Jurkat, Clone E6-1 (cell line): Measurements from ENCODE around the gene TFDP1.

Experiments
- DNase-seq: peaks from one replicate; pipeline ENCODE4 v3.0.0-alpha.2; 2011; ENCODE audit warnings: low read depth, low spot score
- H3K4me3 ChIP-seq: 2 replicates; pipeline ENCODE4 v1.5.1; 2011; ENCODE audit warnings: mild to moderate bottlenecking, low read length, control low read depth, moderate library complexity

TFDP1 gene

DNA sequence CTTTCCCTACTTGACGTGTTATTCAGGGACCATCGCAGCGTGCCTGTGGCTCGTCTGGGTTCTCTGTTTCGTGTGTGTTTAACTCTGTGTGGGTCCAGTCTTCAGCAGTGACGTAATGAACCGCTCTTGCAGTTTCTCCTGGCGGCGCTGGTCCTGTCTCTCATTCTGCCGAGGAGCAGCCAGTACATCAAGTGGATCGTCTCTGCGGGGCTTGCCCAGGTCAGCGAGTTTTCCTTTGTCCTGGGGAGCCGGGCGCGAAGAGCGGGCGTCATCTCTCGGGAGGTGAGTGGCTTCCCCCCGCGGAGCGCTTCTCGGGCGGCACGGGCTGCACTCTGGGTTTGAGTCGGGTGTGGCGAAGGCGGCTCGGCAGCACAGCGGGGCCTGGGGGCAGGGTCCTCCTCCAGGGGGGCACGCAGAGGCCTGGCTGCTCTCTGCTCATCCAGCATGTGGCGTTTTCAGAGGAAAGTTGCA lies 36.3 kb upstream of the TFDP1 start:
- no peak overlapping the region for H3K4me3 ChIP-seq
- no peak for DNase-seq

DNA sequence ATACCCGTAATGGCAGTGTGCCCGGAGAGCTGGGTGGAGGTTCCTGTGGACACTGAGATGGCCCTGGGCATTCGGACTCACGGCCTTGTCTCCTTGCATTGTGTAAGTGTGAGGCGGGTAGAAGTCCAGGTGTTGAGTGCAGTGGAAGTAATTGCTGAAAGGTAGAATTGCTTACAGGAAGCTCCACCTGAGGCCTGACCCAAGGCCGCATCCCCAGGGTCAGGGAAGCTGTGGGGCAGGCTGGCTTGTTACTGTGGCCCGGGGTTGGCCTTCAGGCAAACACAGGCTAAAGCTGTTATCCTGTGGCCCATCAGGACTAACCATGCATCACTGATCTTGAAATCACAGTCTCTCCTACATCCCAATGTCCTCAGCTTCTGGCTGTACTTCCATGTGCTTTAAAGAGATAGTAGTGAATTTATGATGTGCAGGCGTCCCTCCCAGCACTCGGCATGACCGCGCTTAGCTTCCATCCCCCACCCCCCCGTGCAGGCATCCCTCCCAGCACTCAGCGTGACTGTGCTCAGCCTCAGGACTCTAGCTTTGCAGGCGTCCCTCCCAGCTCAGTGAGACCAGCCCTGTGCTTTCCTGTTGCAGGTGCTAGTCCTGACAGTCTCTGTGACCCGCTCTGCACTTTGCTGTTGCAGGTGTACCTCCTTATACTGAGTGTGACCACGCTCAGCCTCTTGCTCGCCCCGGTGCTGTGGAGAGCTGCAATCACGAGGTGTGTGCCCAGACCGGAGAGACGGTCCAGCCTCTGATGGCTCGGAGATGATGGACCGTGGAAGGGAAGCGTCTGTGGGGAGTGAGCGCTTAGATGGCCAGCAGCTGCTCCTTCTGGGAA lies 35.6 kb upstream of the TFDP1 start:
- no peak overlapping the region for H3K4me3 ChIP-seq
- no peak for DNase-seq

DNA sequence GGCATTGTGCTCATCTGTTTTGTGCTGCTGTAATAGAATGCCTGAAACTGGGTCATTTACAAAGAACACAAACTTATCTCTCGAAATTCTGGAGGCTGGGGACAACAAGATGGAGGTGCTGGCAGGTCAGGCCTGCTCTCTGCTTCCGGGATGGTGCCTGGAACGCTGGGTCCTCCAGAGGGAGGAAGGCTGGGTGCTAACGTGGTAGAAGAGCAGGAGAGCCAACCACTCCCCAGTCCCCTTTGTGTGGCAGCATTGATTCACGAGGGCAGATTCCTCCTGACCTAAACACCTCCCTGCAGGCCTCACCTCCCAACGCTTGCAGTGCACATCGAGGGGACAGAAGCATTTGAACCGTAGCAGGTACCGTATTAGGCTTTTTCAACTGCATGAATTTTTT lies 34.1 kb upstream of the TFDP1 start:
- DNase-seq, result no peak
- no peak overlapping the region for H3K4me3 ChIP-seq

DNA sequence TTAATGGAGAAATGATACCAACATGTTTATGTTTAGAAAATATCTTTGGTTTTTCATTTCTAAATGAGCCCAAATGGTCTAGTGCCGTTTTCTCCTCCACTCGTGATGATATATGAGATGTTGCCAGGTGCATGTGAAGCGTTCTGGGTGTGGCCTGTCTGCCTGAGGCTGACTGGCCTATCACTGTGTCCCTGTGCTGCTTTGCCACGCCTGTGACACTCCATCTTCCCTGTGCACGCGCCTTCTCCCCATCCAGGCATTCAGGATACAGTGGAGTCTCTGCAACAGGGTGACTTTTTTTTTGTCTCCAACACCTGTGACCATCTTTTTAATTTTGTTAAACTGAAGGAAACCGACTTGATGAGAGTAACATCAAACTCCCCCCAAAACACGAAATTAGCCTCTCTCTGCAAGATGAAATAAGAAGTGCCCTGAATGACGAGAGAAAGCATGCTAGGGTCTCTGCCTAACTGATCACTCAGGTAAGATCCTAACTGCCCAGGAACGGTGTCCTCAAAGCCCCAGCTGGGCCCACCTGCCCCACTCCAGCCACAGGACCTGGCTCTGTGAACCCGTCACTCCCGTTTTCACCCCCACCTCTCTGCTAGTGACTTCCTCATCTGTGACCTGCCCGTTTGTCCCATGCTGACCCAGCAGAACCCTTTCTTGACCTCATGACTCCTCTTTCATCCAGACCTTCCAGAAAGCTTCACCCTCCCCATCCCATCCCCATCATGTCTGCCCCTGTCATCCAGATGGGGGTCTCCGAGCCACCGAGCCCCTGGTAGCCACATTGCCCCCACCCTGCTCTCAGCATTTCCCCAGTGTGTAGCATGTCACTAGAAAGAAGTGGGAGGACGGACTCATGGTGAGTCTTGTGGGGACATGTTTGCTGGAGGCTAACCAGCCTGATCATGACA lies 33.2 kb upstream of the TFDP1 start:
- no peak overlapping the region for H3K4me3 ChIP-seq
- DNase-seq, result no peak

DNA sequence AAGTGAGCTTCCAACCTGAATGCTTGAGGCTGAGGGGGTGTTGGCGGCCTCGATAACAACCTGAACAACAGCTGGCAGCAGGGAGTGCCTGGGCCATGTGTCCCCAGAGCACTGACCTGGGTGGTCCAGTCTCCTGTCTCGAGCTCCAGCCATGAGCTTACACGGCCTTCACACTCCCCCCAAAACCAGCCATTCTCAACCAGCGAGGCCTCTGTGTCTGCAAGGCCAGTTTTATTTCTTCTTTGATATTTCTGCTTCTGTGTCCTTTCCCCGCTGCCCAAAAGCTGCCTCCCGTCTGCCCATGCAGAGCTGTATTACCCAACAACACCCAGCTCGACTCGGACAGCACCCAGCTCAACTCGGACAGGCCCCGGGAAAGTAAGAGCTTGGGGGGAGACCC lies 32.5 kb upstream of the TFDP1 start:
- no peak overlapping the region for H3K4me3 ChIP-seq
- DNase-seq, result no peak

DNA sequence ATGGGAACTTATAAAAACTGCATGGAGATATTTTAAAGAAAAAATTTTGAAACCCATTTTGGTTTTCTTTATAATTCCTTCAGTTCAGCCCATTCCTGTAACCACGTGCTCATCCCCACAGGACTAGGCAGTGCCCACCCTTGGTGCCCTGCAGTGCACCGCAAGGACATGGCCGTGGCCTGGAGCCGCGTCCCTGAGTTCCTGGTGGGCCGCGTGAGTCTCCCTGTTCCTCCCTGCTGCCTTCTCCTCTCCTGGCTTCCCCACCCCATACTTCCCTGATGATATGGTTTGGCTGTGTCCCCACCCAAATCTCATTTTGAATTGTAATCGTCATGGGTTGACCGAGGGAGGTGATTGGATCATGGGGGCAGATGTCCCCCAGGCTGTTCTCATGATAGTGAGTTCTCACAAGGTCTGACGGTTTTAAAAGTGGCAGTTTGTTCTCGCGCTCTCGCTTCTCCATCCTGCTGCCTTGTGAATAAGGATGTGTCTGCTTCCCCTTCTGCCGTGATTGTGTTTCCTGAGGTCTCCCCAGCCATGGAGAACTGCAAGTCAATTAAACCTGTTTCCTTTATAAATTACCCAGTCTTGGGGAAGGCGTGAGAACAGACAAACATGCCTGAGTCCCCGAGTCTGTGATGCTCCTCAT lies 31.6 kb upstream of the TFDP1 start:
- DNase-seq, result no peak
- no peak overlapping the region for H3K4me3 ChIP-seq

DNA sequence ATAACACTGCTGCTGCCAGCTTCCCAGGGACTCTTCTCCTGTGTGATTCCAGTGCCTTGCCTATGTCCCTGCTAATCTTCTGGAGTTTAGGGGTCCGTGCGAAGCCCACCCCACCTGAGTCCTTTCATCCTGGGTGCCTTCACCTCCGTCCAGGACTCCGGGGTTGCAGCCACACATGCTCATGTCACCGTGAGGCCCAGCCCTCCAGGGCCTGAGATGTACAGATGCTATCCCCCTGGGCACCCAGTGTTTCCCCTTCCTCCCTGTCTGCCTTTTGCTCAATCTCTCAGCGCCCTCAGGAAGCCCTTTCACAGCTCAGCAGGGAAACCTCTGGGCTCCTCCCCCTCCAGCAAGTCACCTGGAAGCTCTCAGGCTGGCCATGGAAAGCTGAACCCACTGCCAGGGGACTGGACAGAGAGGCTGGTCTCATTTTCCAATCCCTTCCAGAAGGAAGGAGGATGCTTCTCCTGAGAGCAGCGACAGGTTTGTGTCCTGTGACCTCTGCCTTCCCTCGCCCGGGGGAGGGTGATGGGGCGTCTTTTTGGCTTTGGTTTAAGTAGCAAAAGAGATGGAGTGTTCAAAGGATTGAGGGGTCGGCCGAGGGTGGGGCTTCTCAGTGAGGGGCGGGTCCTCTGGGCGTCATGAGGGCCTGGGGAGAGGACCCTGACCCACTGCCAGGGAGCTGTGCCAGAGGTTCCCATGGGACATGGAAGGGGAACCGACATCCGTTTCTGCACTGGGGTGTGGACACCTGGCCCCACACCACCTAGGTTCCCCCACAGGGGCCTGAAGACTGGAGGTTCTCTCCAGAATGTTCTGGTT lies 30.8 kb upstream of the TFDP1 start:
- H3K4me3 ChIP-seq, result no peak overlapping the region
- DNase-seq, result no peak

DNA sequence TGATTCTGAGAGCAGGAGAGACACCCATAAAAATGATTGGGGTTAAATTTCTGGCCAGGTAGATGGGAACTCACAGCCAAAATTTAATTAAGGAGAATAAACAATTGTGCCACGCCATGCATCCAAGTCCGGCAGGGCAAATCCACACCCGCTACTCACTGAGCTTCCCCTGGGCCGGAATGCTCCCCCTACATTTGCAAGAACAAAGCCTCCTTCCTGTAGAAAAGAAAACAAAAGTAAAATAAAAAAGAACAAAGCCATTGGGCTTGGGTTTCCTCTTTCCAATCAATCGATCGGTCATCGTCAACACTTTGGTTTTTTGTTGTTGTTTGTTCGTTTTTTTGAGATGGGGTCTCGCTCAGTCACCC lies 30.2 kb upstream of the TFDP1 start:
- no peak overlapping the region for H3K4me3 ChIP-seq
- DNase-seq, result no peak

DNA sequence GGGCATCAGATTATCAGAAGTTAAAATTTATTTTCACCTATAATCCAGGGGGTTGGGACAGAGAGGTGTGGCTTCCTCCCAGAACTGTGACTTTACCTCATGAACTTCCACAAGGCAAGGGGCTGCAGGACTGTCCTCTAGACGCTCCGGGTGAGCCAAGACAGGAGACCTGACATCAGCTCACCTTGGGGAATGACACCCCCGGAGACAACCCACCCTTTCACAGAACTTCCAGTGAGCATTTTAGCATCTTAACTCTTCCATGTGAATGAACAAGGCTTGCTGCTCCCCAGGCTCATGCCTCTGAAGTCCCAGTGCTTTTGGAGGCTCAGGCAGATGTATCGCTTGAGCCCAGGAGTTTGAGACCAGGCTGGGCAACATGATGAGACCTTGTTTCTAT lies 29.4 kb upstream of the TFDP1 start:
- H3K4me3 ChIP-seq, result no peak overlapping the region
- DNase-seq, result no peak

DNA sequence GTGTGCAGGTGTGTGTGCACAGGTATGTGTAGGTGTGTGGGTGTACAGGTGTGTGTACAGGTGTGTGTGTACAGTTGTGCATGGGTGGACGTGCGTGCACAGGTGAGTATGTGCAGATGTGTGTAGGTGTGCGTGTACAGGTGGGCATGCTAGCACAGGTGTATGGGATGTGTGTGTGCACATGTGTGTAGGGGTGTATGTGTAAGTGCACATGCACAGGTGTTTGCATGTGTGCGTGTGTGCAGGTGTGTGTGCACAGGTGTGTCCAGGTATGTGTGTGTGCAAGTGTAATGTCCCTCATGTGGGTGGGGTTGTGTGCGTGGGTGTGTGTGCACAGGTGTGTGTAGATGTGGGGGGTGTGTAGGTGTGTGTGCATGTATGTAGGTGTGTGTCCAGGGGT lies 27.5 kb upstream of the TFDP1 start:
- no peak overlapping the region for H3K4me3 ChIP-seq
- DNase-seq, result no peak

DNA sequence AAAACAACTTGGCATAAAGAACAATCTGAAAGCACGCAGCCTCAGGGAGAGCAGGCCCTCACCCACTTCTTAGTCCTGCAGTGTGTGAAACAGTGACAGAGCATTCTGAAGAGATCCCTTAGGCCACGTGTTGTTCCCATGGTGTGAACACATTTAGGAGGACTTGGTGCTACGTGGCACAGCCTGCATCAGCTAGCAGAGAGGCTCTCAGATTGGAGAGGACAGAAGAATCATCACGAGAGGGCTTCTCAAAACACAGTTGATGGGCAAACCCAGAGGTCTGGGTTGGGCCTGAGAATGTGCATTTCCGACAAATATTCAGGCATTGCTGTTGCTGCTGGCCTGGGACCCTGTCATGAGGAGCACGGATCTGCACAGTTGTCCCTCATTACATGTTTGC lies 26.1 kb upstream of the TFDP1 start:
- DNase-seq, result no peak
- H3K4me3 ChIP-seq, result no peak overlapping the region

DNA sequence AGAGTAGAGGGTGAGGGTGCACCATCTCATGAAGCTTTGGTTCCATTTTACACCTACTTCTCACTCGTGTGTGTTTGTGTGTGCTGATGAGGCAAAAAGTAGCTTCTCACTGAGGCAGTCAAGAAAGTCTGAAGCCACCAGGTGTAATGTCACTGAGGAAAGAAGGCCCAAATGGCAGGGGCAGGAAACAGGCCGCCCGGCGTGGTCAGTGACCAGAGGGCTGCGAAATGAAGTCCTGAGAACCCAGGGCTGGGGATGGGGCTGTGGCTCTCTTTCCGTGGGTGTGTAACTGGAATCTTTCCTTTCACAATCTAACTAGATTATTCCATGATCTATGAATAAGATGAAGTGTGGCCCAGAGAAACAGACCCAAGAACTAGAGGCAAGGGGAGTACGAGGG lies 25.5 kb upstream of the TFDP1 start:
- no peak for DNase-seq
- no peak overlapping the region for H3K4me3 ChIP-seq

DNA sequence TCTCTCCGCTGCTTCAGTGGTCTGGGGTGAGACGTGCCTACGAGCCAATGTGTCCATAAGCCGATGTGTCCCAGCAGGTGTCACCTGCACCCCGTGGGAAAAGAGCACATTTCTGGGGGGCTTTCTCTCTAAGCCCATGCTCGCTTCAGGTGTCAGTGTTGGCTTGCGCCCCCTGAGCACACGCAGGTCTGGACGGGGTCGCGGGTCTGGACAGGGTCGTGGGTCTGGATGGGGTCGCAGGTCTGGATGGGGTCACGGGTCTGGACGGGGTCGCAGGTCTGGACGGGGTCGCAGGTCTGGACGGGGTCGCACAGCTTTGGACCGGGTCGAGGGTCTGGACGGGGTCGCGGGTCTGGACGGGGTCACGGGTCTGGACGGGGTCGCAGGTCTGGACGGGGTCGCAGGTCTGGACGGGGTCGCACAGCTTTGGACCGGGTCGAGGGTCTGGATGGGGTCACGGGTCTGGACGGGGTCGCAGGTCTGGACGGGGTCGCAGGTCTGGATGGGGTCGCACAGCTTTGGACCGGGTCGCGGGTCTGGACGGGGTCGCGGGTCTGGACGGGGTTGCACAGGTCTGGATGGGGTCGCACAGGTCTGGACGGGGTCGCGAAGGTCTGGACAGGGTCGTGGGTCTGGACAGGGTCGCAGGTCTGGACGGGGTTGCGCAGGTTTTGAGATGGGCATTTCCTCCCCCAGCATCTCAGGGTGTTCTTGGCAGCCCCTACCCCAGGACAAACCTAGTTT lies 24.5 kb upstream of the TFDP1 start:
- DNase-seq, result no peak
- no peak overlapping the region for H3K4me3 ChIP-seq

DNA sequence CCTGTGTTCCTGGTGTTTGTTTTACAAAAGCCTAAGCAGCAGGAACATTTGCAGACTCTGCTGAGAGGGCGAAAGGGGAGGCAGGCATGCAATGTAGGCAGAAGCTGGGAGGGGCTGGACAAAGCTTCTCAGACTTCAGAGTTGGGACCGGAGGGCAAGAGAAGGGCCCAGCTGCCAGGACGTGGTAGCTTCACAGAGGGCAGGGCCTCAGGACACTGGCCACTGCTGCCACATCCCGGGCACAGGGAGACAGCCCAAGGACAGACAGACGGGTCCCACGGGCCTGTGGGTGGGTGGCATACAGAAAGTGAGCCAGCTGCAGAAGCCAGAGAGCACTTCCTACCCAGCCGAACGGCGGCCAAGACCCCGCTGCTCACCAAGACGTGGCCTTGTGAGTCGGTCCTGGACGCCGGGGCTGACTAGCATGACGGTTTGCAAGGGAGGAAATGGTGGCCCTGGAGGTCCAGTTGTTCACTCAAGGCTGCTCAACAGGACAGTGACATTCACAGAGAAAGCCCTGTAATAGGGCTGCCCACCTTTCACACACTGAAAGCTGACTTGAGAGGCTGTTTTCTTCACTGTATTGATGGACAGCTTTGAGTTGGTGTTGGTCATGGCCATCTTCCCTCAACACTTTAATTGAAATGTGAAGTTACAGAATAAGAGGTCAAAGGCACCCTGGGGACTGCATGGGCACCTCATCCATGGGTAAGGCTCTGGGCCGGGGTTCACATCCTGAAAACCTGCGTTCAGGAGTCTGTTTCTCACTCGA lies 23.7 kb upstream of the TFDP1 start:
- DNase-seq, result no peak
- H3K4me3 ChIP-seq, result no peak overlapping the region

DNA sequence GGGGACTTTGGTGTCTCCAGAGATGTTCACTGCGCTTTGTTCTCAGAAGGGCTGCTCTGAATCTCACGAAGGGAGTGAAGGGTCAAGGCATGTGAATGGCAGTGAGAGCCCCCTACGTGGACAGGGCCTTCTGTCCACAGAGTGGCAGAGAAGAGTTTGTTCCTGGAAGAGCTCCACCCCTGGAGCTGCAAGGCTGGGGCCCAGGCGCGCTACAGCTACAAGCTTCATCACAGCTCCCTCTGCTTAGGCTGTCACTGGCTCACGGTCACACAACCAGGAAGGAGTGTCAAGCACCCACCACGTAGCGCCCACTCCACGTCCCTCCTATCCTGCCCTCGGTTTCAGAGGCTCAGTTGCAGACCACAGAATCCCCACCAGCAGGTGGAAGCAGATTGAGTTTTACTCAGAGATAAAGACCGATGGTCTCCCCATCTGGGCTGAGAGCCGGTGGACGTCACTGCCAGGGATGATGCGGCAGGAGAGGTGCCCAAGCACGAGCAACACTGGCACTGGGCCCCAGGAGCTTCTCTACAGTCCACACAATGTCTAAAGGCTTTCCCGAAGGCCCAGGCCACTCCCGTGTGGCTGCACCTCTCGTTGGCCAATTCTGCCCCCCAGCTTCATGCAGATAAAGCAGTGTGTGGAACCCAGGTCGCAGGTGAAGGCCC lies 23.0 kb upstream of the TFDP1 start:
- H3K4me3 ChIP-seq, result no peak overlapping the region
- DNase-seq, result no peak

DNA sequence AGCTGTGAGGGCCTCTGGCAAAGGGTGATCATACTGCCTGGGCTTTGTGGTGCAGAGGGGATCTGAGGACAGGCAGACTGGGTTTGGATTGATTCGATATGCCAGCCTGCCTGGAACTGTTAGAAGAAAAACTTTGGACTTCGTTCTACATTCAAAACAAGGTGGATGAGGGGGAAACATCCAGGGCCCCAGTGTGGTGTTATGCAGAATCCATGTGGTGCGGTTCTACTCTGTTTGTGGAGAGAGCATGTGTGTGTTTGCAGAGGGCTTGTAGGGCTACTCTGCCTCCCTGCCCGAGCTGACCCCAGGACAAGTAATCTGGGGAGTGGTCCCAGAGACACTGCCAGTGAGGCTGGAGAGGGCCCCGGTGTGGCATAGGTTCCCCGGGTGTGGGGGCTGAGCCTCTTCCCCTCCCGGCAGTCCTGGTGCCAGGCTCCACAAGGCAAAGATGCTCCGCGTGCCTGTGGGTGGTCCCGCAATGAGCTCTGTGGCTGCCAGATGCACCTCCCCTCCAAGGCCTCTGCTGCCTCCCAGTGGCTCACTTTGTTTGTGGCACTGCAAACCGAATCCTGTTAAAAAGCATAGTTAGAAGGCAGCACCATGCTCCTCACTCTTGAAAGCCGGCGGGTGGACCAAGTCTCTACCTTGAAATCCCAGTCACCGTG lies 22.3 kb upstream of the TFDP1 start:
- DNase-seq, result peak; percentile 67
- H3K4me3 ChIP-seq, result no peak overlapping the region

DNA sequence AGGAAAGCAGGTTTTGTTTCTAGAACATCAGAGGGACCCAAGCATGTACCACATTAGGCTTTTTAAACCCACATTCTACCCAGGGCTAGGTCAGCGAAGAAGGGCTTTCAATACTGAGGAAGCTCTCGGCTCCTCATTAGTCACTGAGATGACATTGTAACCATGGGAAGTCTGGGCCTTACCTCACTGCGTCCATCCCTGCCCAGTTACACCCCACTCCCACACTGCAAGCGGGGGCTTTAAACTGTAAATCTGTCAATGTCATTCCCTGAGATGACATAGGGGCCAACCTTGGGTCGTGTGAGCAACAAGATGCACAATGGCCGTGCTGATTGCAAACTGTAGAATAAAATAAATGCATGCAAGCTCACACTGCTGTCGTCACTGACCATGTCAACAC lies 21.7 kb upstream of the TFDP1 start:
- no peak for DNase-seq
- H3K4me3 ChIP-seq, result no peak overlapping the region
